GM12878 (cell line): ENCODE results near the gene PARP16. TPM values are rescaled to one million over a fixed set of nuclear protein-coding genes. Genes with fewer than 3 reads are reported as not detected.

Experiments used
- ATAC-seq: fragments of 200-7000 bp; cut with Tn5 transposase; 3 replicates; pipeline ENCODE4 v1.9.1; 2020; ENCODE audit warnings: mild to moderate bottlenecking, moderate library complexity
- BruUV-seq: library from RNA; stranded (reverse); fragments of 400-500 nt; replicated peaks from 2 replicates; lab custom pipeline; 2021; lab: Mats Ljungman, UMichigan
- CTCF ChIA-PET: fragments of 300-600 bp; sonication (Branson Sonifier 250); formaldehyde crosslinking; extraction: SDS; loops from one replicate; lab custom pipeline; 2021; ENCODE audit warnings: inconsistent platforms; lab: Yijun Ruan, JAX
- POLR2A ChIA-PET: fragments of 350-600 bp; formaldehyde crosslinking; extraction: SDS; loops from one replicate; lab custom pipeline; 2021; ENCODE audit warnings: inconsistent platforms; lab: Charles Lee
- RAD21 ChIA-PET: fragments of 300-600 bp; sonication (Branson Sonifier 250); formaldehyde crosslinking; loops from one replicate; lab custom pipeline; 2023; ENCODE audit warnings: antibody characterized with exemption; ENCODE audit not compliant: unreplicated experiment; lab: Charles Lee
- SMC1A ChIA-PET: fragments of 300-600 bp; sonication (Branson Sonifier 250); formaldehyde crosslinking; loops from one replicate; lab custom pipeline; 2023; ENCODE audit not compliant: unreplicated experiment, uncharacterized antibody; lab: Charles Lee
- DNase-seq: peaks from one replicate; pipeline ENCODE4 v3.0.0-alpha.2; 2011; ENCODE audit warnings: low read depth, low spot score
- FAIRE-seq: peaks from 3 replicates; lab custom pipeline; 2011; peaks lifted over from hg19 to GRCh38; lab: Jason Lieb, UNC
- H2AFZ ChIP-seq: 2 replicates; pipeline ENCODE4 v1.6.0; 2011; ENCODE audit warnings: low read depth, low read length, control low read depth; ENCODE audit not compliant: control insufficient read depth
- H3K27ac ChIP-seq: 2 replicates; pipeline ENCODE4 v1.5.1; 2011; ENCODE audit warnings: control low read depth; ENCODE audit not compliant: control insufficient read depth, insufficient read depth
- H3K27me3 ChIP-seq, 2 experiments: replicated peaks in 1 of 2; 2 replicates each; pipeline versions ENCODE4 v1.6.0 to v1.6.1; 2011; ENCODE audit warnings: low read length in 1 of 2; ENCODE audit not compliant: control insufficient read depth in 2 of 2, insufficient read depth in 2 of 2
- H3K36me3 ChIP-seq, 2 experiments: 2 replicates each; pipeline ENCODE4 v1.5.1; 2011; ENCODE audit warnings: low read length in 1 of 2; ENCODE audit not compliant: control insufficient read depth in 2 of 2, insufficient read depth in 2 of 2
- H3K4me1 ChIP-seq: 2 replicates; pipeline ENCODE4 v1.6.1; 2011; ENCODE audit warnings: mild to moderate bottlenecking, low read length, moderate library complexity, mixed read lengths; ENCODE audit not compliant: control insufficient read depth, insufficient read depth
- H3K4me2 ChIP-seq: 2 replicates; pipeline ENCODE4 v1.6.0; 2011; ENCODE audit warnings: control low read depth; ENCODE audit not compliant: control insufficient read depth, insufficient read depth
- H3K4me3 ChIP-seq: fragments of 200-600 bp; sonication (generic); 2 replicates; pipeline ENCODE4 v1.5.1; 2016
- H3K79me2 ChIP-seq: 2 replicates; pipeline ENCODE4 v1.6.0; 2011; ENCODE audit warnings: low read length; ENCODE audit not compliant: control insufficient read depth, insufficient read depth
- H3K9ac ChIP-seq: 2 replicates; pipeline ENCODE4 v1.8.0; 2011; ENCODE audit warnings: low read length, control low read depth, mixed read lengths; ENCODE audit not compliant: control insufficient read depth, insufficient read depth
- H3K9me3 ChIP-seq: replicated peaks from 3 replicates; pipeline ENCODE4 v1.5.1; 2011; ENCODE audit warnings: mild to moderate bottlenecking, low read length; ENCODE audit not compliant: control insufficient read depth, insufficient read depth
- H4K20me1 ChIP-seq: 2 replicates; pipeline ENCODE4 v1.6.0; 2011; ENCODE audit not compliant: control insufficient read depth, insufficient read depth
- CBX3 ChIP-seq: fragments of 200-600 bp; sonication (generic); IDR thresholded peaks from 2 replicates; pipeline ENCODE4 v1.6.1; 2016; ENCODE audit warnings: low read depth, borderline replicate concordance
- CUX1 ChIP-seq: IDR thresholded peaks from 2 replicates; pipeline ENCODE4 v1.6.1; 2012; ENCODE audit warnings: improper control_type of control experiment, low read depth, low read length; ENCODE audit not compliant: insufficient replicate concordance
- EGR1 ChIP-seq, 2 experiments: IDR thresholded peaks; 1 replicate in 1 of 2; 2 replicates in 1 of 2; pipeline ENCODE4 v1.6.1; 2011 to 2012; ENCODE audit warnings: low read depth in 2 of 2, low read length in 2 of 2, borderline replicate concordance in 1 of 2, mild to moderate bottlenecking in 1 of 2, moderate library complexity in 1 of 2
- ETV6 ChIP-seq, 2 experiments: fragments of 450-650 bp in 1 of 2; IDR thresholded peaks in 1 of 2; conservative IDR thresholded peaks in 1 of 2; 2 replicates each; pipeline ENCODE4 v1.6.1; 2014; ENCODE audit warnings: antibody characterized with exemption in 1 of 2, borderline replicate concordance in 1 of 2, low read depth in 1 of 2, mild to moderate bottlenecking in 1 of 2, moderate library complexity in 1 of 2
- GABPA ChIP-seq: IDR thresholded peaks from 2 replicates; pipeline ENCODE4 v1.6.1; 2014; ENCODE audit warnings: antibody characterized with exemption, low read depth, mild to moderate bottlenecking, inconsistent platforms
- GATAD2B ChIP-seq: fragments of 450-650 bp; conservative IDR thresholded peaks from 2 replicates; pipeline ENCODE4 v1.6.1; 2017; ENCODE audit warnings: low read depth, mild to moderate bottlenecking, moderate library complexity
- HDGF ChIP-seq: fragments of 450-650 bp; IDR thresholded peaks from 2 replicates; pipeline ENCODE4 v1.6.1; 2016; ENCODE audit warnings: antibody characterized with exemption
- JUNB ChIP-seq: IDR thresholded peaks from 2 replicates; pipeline ENCODE4 v1.6.1; 2016; ENCODE audit warnings: antibody characterized with exemption, mild to moderate bottlenecking
- KAT2A ChIP-seq: conservative IDR thresholded peaks from 2 replicates; pipeline ENCODE4 v1.6.1; 2011; ENCODE audit warnings: low read depth, low read length; ENCODE audit not compliant: control insufficient read depth
- PKNOX1 ChIP-seq: fragments of 450-650 bp; IDR thresholded peaks from 2 replicates; pipeline ENCODE4 v1.6.1; 2016; ENCODE audit warnings: mild to moderate bottlenecking
- RELB ChIP-seq: fragments of 450-650 bp; IDR thresholded peaks from 2 replicates; pipeline ENCODE4 v1.6.1; 2017; ENCODE audit warnings: low read depth, mild to moderate bottlenecking, moderate library complexity
- TCF7 ChIP-seq: IDR thresholded peaks from 2 replicates; pipeline ENCODE4 v1.6.1; 2014; ENCODE audit warnings: antibody characterized with exemption, borderline replicate concordance
- ZNF384 ChIP-seq: IDR thresholded peaks from 2 replicates; pipeline ENCODE4 v1.6.1; 2012; ENCODE audit warnings: low read depth, mild to moderate bottlenecking, low read length, improper control_type of control experiment, borderline replicate concordance
- WGBS: methylation state at CpG from one replicate; pipeline ENCODE4 v1.1.6; 2016; ENCODE audit warnings: low lambda C conversion rate; ENCODE audit not compliant: insufficient replicate concordance, insufficient coverage; ENCODE audit errors: missing lambda C conversion rate; 5-methylcytosine and 5-hydroxymethylcytosine counted together
- in situ Hi-C: fragments of 300-500 bp; cut with MboI; formaldehyde crosslinking; loops from 9 replicates; pipeline ENCODE4 v1.14.3; 2018; ENCODE audit warnings: mixed read lengths
- intact Hi-C: fragments of 100-400 bp; cut with micrococcal nuclease; formaldehyde crosslinking; loops from one replicate; pipeline ENCODE4 v1.14.2; 2022; ENCODE audit not compliant: unreplicated experiment
- polyA plus RNA-seq, 11 experiments: library from polyadenylated mRNA; depleted of rRNA in 4 of 11; unstranded in 6 of 11; stranded (reverse) in 5 of 11; fragments of >200 nt; fragmentation: Nextera tagmentation in 4 of 11; fragmentation: Illumina TruSeq in 1 of 11; extraction: Ambion mirVana in 4 of 11; extraction: Trizol in 1 of 11; gene quantifications; 1 replicate in 1 of 11; 2 replicates in 10 of 11; pipeline versions ENCODE4 v1.2.1 to v1.2.3, GENCODE V29; 2011 to 2016; ENCODE audit warnings: inconsistent platforms in 2 of 11, missing spikeins in 2 of 11, low read depth in 1 of 11
- total RNA-seq, 4 experiments: library from RNA; depleted of rRNA in 3 of 4; stranded (reverse); fragments of >200 nt in 3 of 4; fragmentation: Illumina TruSeq in 1 of 4; extraction: Trizol in 1 of 4; gene quantifications; 2 replicates each; pipeline versions ENCODE4 v1.2.1 to v1.2.3, GENCODE V29; 2013 to 2021
- TF ChIP-seq, protein P1 (sequence below): IDR thresholded peaks from 2 replicates; pipeline ENCODE4 v1.6.1; 2011; ENCODE audit warnings: borderline replicate concordance, low read depth, mild to moderate bottlenecking, moderate library complexity, mixed read lengths, low read length; ENCODE audit not compliant: insufficient read depth; ENCODE audit errors: extremely low read length

The PARP16 gene
- total and polyA plus RNA-seq, 10 of the 15 experiments (the other 5 are each of a cell fraction or from before 2014, with no cell fraction given): 4.9 to 15.7 (median 9.9) TPM

- Histone ChIP-seq H4K20me1 (no peaks in the 10 kb centered on the region), H2AFZ (no peak overlapping the region), H3K4me2 (no peak overlapping the region), H3K4me1 (0 out of 2 replicates have a peak, but pooled peaks cover 4% of the 10 kb centered on the region), H3K27ac (no peak overlapping the region), H3K9me3 (no peaks in the 10 kb centered on the region), H3K9ac (no peak overlapping the region), H3K4me3 (no peak overlapping the region), H3K27me3 (no peaks in the 10 kb centered on the region), H3K79me2 (no peaks in the 10 kb centered on the region), H3K36me3 (no peaks in the 10 kb centered on the region)
- in situ Hi-C loops (no loop called here), intact Hi-C loops (no loop called here)
- ChIA-PET CTCF (interaction anchor here (1.0 kb wide), 1 partner anchor 75 kb away, joined by 8 read pairs; no protein-coding TSS in a partner anchor), SMC1A (interaction anchor here (0.5 kb wide), 1 partner anchor 315 kb away, joined by 5 read pairs; no protein-coding TSS in a partner anchor), RAD21 (no interaction called here), POLR2A (no interaction called here)
- no peak for FAIRE-seq
- no TSS peak for BruUV-seq
- WGBS: 51% methylated on average over 12 of the region's 12 CpGs
- DNase-seq: no peak
- ATAC-seq: no peak
- TF ChIP-seq GABPA: no peak
- no peak for TF ChIP-seq CUX1
- no peak for TF ChIP-seq CBX3
- no peak for TF ChIP-seq ZNF384
- TF ChIP-seq EGR1 (IDR thresholded peaks at IDR 0.05; ENCODE audit: borderline replicate concordance in 1 of 2, low read depth in 2 of 2, low read length in 2 of 2): no peak
- no peak for TF ChIP-seq HDGF
- TF ChIP-seq, protein P1, sequence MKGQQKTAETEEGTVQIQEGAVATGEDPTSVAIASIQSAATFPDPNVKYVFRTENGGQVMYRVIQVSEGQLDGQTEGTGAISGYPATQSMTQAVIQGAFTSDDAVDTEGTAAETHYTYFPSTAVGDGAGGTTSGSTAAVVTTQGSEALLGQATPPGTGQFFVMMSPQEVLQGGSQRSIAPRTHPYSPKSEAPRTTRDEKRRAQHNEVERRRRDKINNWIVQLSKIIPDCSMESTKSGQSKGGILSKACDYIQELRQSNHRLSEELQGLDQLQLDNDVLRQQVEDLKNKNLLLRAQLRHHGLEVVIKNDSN: no peak
- TF ChIP-seq PKNOX1: no peak
- TF ChIP-seq JUNB: no peak
- no peak for TF ChIP-seq ETV6 (conservative IDR thresholded peaks at IDR 0.05 in 1 of 2, IDR thresholded peaks at IDR 0.05 in 1 of 2; ENCODE audit: borderline replicate concordance in 1 of 2, low read depth in 1 of 2)
- TF ChIP-seq TCF7: no peak
- no peak for TF ChIP-seq GATAD2B
- TF ChIP-seq KAT2A: no peak
- TF ChIP-seq RELB: no peak
Observed at GRCh38 chr15:65309882-65310418, 23.3 kb upstream of the PARP16 start.
